Daoy (cell line): Measurements from ENCODE around the gene SLC8B1. TPM values are rescaled to one million over a fixed set of nuclear protein-coding genes. Genes with fewer than 3 reads are reported as not detected.

ENCODE experiments used
- total RNA-seq: library from RNA; depleted of rRNA; stranded (reverse); fragments of >200 nt; shearing (Covaris generic); gene quantifications from 2 replicates; pipeline ENCODE4 v1.2.3, GENCODE V29; 2014; rRNA removed

Gene SLC8B1
- total RNA-seq, 1 experiment from 2014 or later: 13.4 TPM

Other genes with a start within 250 kb of the SLC8B1 start
- 0.06 TPM in 1 of 2 replicates, not detected in the other for gene RASAL1, start 199.3 kb downstream of the SLC8B1 start, total RNA-seq
- gene CFAP73, start 185.4 kb downstream of the SLC8B1 start, total RNA-seq: not detected in 2 replicates
- 60.1 and 78.5 TPM in 2 replicates for gene DDX54, start 149.6 kb downstream of the SLC8B1 start, total RNA-seq
- 26.0 and 31.8 TPM in 2 replicates for gene RITA1, start 149.4 kb downstream of the SLC8B1 start, total RNA-seq
- gene TPCN1, start 113.6 kb downstream of the SLC8B1 start, total RNA-seq: 8.5 and 10.4 TPM in 2 replicates
- 6.1 and 22.2 TPM in 2 replicates for gene PLBD2, start 23.5 kb upstream of the SLC8B1 start, total RNA-seq
- gene SDS, start 68.8 kb upstream of the SLC8B1 start, total RNA-seq: not detected in 2 replicates
- 41.7 and 42.8 TPM in 2 replicates for gene SDSL, start 87.3 kb upstream of the SLC8B1 start, total RNA-seq
- gene LHX5, start 136.8 kb upstream of the SLC8B1 start, total RNA-seq: 0.09 and 0.46 TPM in 2 replicates